GM10248 (cell line): Measurements from ENCODE around the gene DEGS1.
"Not testable (repeated sequence)": the region's sequence is repeated elsewhere in the genome, so short reads cannot be mapped to it uniquely, and the experiment has no call there.

Experiments
- CTCF ChIA-PET: fragments of 300-600 bp; sonication (Branson Sonifier 250); formaldehyde crosslinking; extraction: SDS; loops from one replicate; lab custom pipeline; 2021; ENCODE audit warnings: antibody characterized with exemption; lab: Yijun Ruan, JAX
- POLR2A ChIA-PET: fragments of 350-650 bp; sonication (Branson Sonifier 250); formaldehyde crosslinking; extraction: SDS; loops from one replicate; lab custom pipeline; 2020; ENCODE audit warnings: antibody characterized with exemption; lab: Yijun Ruan, JAX
- DNase-seq: peaks from one replicate; pipeline ENCODE4 v3.0.0; 2012; ENCODE audit errors: extremely low spot score
- TF ChIP-seq, protein P1 (sequence below): IDR thresholded peaks from 2 replicates; pipeline ENCODE4 v1.5.1; 2012; ENCODE audit warnings: mild to moderate bottlenecking, low read depth; ENCODE audit errors: extremely low read depth, missing control alignments, control extremely low read depth

DEGS1 gene

GRCh38 chr1:224203243-224204016 lies 20.4 kb downstream of the DEGS1 start:
- no peak for DNase-seq
- ChIA-PET POLR2A (no interaction called here), CTCF (interaction anchor here (1.4 to 2.7 kb wide), 3 partner anchors 10 to 38 kb away, joined by 3 to 7 read pairs (median 6); no protein-coding TSS in a partner anchor)
- TF ChIP-seq, protein P1, sequence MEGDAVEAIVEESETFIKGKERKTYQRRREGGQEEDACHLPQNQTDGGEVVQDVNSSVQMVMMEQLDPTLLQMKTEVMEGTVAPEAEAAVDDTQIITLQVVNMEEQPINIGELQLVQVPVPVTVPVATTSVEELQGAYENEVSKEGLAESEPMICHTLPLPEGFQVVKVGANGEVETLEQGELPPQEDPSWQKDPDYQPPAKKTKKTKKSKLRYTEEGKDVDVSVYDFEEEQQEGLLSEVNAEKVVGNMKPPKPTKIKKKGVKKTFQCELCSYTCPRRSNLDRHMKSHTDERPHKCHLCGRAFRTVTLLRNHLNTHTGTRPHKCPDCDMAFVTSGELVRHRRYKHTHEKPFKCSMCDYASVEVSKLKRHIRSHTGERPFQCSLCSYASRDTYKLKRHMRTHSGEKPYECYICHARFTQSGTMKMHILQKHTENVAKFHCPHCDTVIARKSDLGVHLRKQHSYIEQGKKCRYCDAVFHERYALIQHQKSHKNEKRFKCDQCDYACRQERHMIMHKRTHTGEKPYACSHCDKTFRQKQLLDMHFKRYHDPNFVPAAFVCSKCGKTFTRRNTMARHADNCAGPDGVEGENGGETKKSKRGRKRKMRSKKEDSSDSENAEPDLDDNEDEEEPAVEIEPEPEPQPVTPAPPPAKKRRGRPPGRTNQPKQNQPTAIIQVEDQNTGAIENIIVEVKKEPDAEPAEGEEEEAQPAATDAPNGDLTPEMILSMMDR = no peak

DNA sequence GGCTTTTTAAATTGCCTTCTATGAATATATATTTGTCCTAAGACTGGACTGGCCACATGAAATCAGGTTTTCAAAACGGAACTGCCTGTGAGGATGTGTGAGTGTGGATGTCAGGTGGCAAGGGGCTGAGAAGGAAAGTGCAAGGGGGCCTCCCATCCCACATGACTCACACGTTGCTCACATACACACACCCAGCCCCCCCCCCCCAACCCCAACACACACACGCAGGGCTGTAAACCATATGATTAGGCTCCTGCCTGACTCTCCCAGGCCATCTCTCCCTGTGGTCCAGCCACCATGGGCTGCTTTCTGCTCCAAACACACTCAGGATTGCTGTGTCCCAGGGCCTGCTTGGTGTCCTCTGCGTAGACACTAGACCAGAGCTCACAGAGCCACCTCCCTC lies 22.4 kb downstream of the DEGS1 start:
- POLR2A ChIA-PET = interaction anchor here (0.6 to 1.1 kb wide), 3 partner anchors 13 to 54 kb away, joined by 3 to 8 read pairs (median 3); no protein-coding TSS in a partner anchor
- TF ChIP-seq, protein P1 = no peak
- no peak for DNase-seq
- CTCF ChIA-PET = interaction anchor here (1.0 to 2.7 kb wide), 4 partner anchors 9 to 717 kb away, joined by 3 to 7 read pairs (median 4); no protein-coding TSS in a partner anchor

- POLR2A ChIA-PET, DNase-seq: not testable (repeated sequence)
- CTCF ChIA-PET = interaction anchor here (1.0 to 2.7 kb wide), 3 partner anchors 10 to 13 kb away, joined by 3 to 7 read pairs (median 4); no protein-coding TSS in a partner anchor
Measured at GRCh38 chr1:224205931-224206538, 23.0 kb downstream of the DEGS1 start.

DNA sequence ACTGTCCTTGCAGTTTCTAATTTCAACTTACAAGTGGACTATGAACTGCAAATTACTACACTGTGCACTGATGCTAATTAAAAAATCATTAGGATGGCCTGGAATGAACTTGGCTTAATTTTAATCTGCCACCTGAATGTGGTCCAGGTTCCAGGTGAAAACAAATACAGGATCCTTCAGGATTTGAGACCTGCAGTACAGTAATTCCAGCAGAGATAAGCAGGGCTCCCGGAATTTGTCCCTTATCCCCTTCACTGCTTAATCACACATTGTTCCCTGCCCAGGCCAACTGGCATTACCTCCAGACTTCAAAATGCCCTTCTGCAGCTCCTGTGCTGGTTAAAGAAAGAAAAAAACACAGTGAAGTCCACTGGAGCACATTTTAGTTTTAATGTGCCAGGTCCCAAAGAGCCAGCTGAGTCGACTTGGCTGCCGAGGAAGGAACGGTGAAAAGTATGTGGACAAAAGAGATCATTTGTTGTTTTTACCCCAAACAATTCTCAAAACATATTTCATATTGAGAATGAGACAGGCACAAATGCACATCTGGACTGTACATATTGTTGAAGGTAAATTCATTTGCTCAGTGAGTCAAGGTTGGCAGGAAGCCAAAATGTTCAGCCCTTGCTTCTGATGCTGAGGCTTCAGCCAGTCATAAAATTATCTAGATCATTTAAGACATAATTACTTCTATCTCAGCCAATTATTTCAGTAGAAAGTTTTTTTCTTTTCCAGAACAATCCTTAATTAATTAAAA lies 28.3 kb downstream of the DEGS1 start:
- TF ChIP-seq, protein P1 = no peak
- no peak for DNase-seq
- ChIA-PET POLR2A (no interaction called here), CTCF (interaction anchor here (1.7 kb wide), 1 partner anchor 11 kb away, joined by 4 read pairs; no protein-coding TSS in a partner anchor)

DNA sequence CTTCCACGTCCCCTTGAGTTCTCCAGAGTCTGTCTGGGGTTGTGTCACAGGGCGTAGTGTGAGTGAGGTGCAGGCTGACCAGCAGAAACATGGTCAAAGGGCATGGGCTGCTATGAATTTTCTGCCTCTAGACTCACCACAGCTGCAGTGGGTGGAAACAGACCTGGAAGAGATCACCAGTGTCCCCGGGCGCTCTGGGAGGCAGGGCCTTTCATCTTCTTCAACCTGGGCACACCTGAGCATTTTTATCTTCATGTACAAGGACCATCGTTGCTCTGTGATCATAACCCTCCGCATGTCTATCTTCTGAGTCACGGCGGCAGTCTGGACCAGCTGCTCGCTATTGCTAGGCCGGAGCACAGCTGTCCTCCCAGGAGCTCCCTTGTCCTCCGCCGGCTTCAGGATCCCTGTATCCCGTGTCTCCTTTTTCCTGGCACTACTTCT lies 29.6 kb downstream of the DEGS1 start:
- TF ChIP-seq, protein P1 = no peak
- no peak for DNase-seq
- POLR2A ChIA-PET = no interaction called here
- CTCF ChIA-PET = no interaction called here

- CTCF ChIA-PET = no interaction called here
- POLR2A ChIA-PET = interaction anchor here (0.7 kb wide), 1 partner anchor 230 kb away, joined by 3 read pairs; no protein-coding TSS in a partner anchor
- no peak for DNase-seq
- TF ChIP-seq, protein P1 = no peak
Measured at GRCh38 chr1:224213438-224214119, 30.5 kb downstream of the DEGS1 start.
